ENCODE results near the gene VTN. TPM values are rescaled to one million over a fixed set of nuclear protein-coding genes. Genes with fewer than 3 reads are reported as not detected.

Gene VTN
- total RNA-seq, 4 donors from 2014 or later, result 0.51 to 2.1 (median 0.69) TPM; not detected in 1

DNA sequence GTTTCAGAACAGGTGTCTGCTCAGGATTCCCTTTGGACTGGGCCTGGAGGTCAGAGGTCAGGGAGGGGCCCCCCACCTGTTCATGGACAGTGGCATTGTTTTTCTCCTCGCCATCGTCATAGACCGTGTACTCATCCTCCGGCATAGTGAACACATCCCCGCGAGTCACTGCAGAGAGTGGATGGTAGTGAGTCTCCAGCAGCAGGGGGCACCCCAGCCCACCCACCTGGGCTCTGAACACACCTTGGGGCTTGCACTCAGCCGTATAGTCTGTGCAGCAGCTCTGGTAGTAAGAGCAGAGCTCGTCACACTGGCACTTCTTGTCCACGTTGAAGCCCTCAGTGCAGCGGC lies 448 bp downstream of the VTN start:
- peaks cover 5 to 10% of the 10 kb centered on the region in 2 donors for H3K4me1 ChIP-seq
- TF ChIP-seq, protein P1, sequence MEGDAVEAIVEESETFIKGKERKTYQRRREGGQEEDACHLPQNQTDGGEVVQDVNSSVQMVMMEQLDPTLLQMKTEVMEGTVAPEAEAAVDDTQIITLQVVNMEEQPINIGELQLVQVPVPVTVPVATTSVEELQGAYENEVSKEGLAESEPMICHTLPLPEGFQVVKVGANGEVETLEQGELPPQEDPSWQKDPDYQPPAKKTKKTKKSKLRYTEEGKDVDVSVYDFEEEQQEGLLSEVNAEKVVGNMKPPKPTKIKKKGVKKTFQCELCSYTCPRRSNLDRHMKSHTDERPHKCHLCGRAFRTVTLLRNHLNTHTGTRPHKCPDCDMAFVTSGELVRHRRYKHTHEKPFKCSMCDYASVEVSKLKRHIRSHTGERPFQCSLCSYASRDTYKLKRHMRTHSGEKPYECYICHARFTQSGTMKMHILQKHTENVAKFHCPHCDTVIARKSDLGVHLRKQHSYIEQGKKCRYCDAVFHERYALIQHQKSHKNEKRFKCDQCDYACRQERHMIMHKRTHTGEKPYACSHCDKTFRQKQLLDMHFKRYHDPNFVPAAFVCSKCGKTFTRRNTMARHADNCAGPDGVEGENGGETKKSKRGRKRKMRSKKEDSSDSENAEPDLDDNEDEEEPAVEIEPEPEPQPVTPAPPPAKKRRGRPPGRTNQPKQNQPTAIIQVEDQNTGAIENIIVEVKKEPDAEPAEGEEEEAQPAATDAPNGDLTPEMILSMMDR (IDR thresholded peaks at IDR 0.05), result no peak
- TF ChIP-seq POLR2A (IDR thresholded peaks at IDR 0.05), result no peak
- H3K36me3 ChIP-seq, result no peaks in the 10 kb centered on the region
- intact Hi-C loops (cut with DNase I; ENCODE audit: low total_unique reads), result no loop called here
- no peak overlapping the region for H3K27ac ChIP-seq
- H3K4me3 ChIP-seq, result no peak overlapping the region
- no peaks in the 10 kb centered on the region for H3K9me3 ChIP-seq
- DNase-seq, result no peak
- no peaks in the 10 kb centered on the region for H3K27me3 ChIP-seq

DNA sequence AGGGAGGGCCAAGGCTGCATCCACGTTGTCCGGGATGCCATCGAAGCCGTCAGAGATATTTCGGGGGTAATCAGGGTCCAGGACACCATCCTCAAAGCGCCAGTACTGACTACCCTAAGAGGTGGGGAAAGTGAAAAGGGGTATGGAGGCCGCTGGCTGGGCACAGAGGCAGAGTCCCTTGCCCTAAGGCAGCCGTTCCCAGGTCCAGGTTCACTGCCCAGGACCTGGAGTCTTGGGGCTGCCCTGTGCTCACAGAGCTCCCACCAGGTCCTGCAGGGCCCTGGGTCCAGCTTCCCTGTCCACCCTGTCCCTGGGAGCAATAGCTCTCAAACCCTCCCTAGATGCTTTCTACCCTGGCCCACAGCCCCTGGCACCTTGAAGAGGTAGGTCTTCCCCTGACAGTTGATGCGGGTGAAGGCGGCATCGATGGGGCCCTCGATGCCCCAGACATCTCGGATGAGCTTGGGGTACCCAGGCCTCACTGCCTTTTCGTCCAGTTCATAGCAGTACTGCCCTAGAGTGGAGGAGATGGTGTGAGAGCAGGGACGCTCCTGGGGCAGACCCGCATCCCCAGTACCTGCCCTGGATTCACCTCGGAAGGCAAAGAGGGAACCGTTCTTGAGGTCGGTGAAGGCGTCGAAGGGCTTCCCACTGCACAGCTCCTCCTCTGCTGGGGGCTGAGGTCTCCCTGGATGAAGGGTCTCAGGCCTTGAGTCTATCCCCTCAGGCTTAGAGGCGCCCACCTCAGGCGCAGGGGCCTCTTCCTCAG lies 1.0 kb downstream of the VTN start:
- H3K36me3 ChIP-seq, result no peaks in the 10 kb centered on the region
- H3K4me1 ChIP-seq, result peaks cover 5 to 10% of the 10 kb centered on the region in 2 donors
- TF ChIP-seq, protein P1 (IDR thresholded peaks at IDR 0.05), result no peak
- no peak for TF ChIP-seq POLR2A (IDR thresholded peaks at IDR 0.05)
- H3K27me3 ChIP-seq, result no peaks in the 10 kb centered on the region
- no peak for DNase-seq
- H3K9me3 ChIP-seq, result no peaks in the 10 kb centered on the region
- no peak overlapping the region for H3K27ac ChIP-seq
- intact Hi-C loops (cut with DNase I; ENCODE audit: low total_unique reads), result no loop called here
- H3K4me3 ChIP-seq, result no peak overlapping the region

DNA sequence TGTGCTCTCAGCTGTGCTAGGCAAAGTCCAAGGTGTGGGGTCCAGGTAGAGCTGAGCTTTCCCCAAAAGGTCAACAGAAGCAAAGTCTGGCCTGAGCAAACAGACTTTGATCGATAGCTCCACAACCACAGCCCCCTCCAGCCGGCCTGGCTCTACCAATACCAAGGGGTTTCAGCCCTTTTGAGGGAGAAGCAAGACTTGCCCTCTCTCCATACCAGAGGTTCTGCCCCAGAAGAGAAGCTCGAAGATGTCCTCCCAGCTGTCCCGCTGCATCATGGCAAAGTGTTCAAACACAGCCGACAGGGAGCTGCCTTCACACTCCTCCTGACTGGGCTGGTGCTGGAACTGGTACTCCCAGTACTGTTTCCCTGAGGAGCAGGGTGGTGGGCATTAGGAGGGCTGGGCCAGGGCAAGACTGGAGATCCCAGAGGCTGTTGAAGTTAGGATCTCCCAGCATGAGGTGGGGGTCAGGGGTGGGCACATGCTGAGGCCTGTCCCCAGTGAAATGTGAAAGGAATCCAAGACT lies 1.7 kb downstream of the VTN start:
- no peak for TF ChIP-seq POLR2A (IDR thresholded peaks at IDR 0.05)
- TF ChIP-seq, protein P1 (IDR thresholded peaks at IDR 0.05), result no peak
- H3K27me3 ChIP-seq, result no peaks in the 10 kb centered on the region
- no peak overlapping the region for H3K4me3 ChIP-seq
- H3K36me3 ChIP-seq, result no peaks in the 10 kb centered on the region
- no peak overlapping the region for H3K27ac ChIP-seq
- no peak for DNase-seq
- intact Hi-C loops (cut with DNase I; ENCODE audit: low total_unique reads), result no loop called here
- no peaks in the 10 kb centered on the region for H3K9me3 ChIP-seq
- H3K4me1 ChIP-seq, result peaks cover 5 to 7% of the 10 kb centered on the region in 2 donors

DNA sequence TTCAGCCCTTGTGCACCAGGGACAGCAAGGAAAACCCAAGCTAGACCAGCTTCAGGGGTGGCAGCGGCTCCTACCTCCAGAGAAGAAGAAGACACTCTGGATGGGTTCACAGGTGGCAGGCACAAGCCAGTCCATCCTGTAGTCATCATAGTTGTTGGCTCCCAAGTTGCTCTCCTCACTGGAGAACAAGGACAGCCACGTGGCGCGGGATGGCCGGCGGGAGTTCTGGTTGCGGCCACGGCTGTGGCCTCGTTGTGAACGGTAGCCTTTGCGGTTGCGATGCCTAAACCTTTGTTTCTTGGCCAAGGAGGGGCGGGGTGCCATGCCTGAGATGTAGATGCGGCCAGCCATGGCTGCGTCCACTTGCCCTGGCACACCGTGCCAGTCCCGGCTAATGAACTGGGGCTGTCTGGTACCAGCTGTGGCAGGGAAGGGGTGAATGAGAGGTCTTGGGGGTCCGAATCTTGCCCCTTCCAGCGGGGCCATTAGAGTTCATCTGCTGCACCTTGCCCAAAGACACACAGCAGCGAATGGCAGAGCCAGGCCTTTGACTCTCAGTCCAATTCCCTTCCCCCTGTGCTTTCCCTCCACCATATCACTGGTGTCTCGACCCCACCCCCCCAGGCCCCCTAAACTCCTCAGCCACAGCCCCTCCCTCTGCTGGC lies 2.3 kb downstream of the VTN start:
- no peak overlapping the region for H3K4me3 ChIP-seq
- no peaks in the 10 kb centered on the region for H3K27me3 ChIP-seq
- peaks cover 0 to 1% of the 10 kb centered on the region in 2 donors for H3K4me1 ChIP-seq
- no peaks in the 10 kb centered on the region for H3K36me3 ChIP-seq
- intact Hi-C loops (cut with DNase I; ENCODE audit: low total_unique reads), result no loop called here
- H3K27ac ChIP-seq, result no peak overlapping the region
- no peak for TF ChIP-seq POLR2A (IDR thresholded peaks at IDR 0.05)
- TF ChIP-seq, protein P1 (IDR thresholded peaks at IDR 0.05), result no peak
- no peak for DNase-seq
- H3K9me3 ChIP-seq, result no peaks in the 10 kb centered on the region

DNA sequence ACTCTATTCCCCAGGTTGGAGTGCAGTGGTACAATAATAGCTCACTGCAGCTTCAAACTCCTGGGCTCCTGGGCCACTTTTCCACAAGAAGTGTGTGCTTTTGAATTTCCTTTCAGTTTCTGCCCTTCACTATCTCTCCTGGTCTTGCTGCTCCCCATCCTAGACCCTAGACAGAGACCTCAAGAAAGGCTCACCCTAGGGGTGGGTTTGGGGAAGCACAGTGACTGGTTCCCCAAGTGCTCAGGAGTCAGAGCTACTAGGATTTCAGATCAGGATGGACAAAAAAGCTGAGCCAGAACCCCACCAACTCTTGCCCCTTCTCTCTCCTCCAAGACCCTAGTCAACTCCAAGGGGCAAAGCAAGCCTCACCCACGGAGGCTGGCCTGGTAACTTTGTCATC lies 3.5 kb downstream of the VTN start:
- Histone ChIP-seq H3K4me3 (no peak overlapping the region), H3K36me3 (no peaks in the 10 kb centered on the region)

More for the DNA sequence above, 3.5 kb downstream of the VTN start:
- no peak overlapping the region for H3K27ac ChIP-seq
- TF ChIP-seq POLR2A (IDR thresholded peaks at IDR 0.05), result no peak
- TF ChIP-seq, protein P1 (IDR thresholded peaks at IDR 0.05), result no peak
- H3K4me1 ChIP-seq, result no peaks in the 10 kb centered on the region
- DNase-seq, result no peak
- H3K9me3 ChIP-seq, result no peaks in the 10 kb centered on the region
- intact Hi-C loops (cut with DNase I; ENCODE audit: low total_unique reads), result no loop called here
- no peaks in the 10 kb centered on the region for H3K27me3 ChIP-seq
